Activated T-cell treated with anti-CD3 and anti-CD28 coated beads for 4 hours (primary cell): ENCODE measurements around the gene CNOT8.
"Not testable (repeated sequence)": the region's sequence is repeated elsewhere in the genome, so short reads cannot be mapped to it uniquely, and the experiment has no call there.

Source experiments
- DNase-seq: peaks from one replicate; pipeline ENCODE4 v3.0.0-alpha.2; 2020

The CNOT8 gene

GRCh38 chr5:154866841-154867240 is 8.4 kb downstream of the CNOT8 start:
- no peak for DNase-seq

- DNase-seq, result no peak
Observed at GRCh38 chr5:154868702-154869101, 10.3 kb downstream of the CNOT8 start.

- DNase-seq, result no peak
Observed at GRCh38 chr5:154871734-154872133, 13.3 kb downstream of the CNOT8 start.

GRCh38 chr5:154873791-154874331 is 15.4 kb downstream of the CNOT8 start:
- no peak for DNase-seq

GRCh38 chr5:154878642-154879335 is 20.4 kb downstream of the CNOT8 start:
- DNase-seq, result no peak

- DNase-seq, result no peak
Observed at GRCh38 chr5:154881986-154882385, 23.6 kb downstream of the CNOT8 start.

- DNase-seq, result no peak
Observed at GRCh38 chr5:154884424-154884823, 26.0 kb downstream of the CNOT8 start.

- no peak for DNase-seq
Observed at GRCh38 chr5:154885439-154885838, 27.0 kb downstream of the CNOT8 start.

GRCh38 chr5:154892369-154892771 is 33.9 kb downstream of the CNOT8 start:
- DNase-seq, result no peak

GRCh38 chr5:154893381-154893780 is 35.0 kb downstream of the CNOT8 start:
- no peak for DNase-seq

GRCh38 chr5:154895606-154896561 is 37.5 kb downstream of the CNOT8 start:
- DNase-seq, result no peak

GRCh38 chr5:154896562-154897165 is 38.2 kb downstream of the CNOT8 start:
- DNase-seq, result no peak

GRCh38 chr5:154898210-154898609 is 39.8 kb downstream of the CNOT8 start:
- DNase-seq, result no peak

GRCh38 chr5:154899151-154899816 is 40.9 kb downstream of the CNOT8 start:
- no peak for DNase-seq

- DNase-seq, result no peak
Observed at GRCh38 chr5:154900066-154900465, 41.6 kb downstream of the CNOT8 start.

- DNase-seq, result no peak
Observed at GRCh38 chr5:154901276-154901675, 42.8 kb downstream of the CNOT8 start.

- DNase-seq, result no peak
Observed at GRCh38 chr5:154901913-154902312, 43.5 kb downstream of the CNOT8 start.

- not testable (repeated sequence) for DNase-seq
Observed at GRCh38 chr5:154905601-154906000, 47.2 kb downstream of the CNOT8 start.

- DNase-seq, result no peak
Observed at GRCh38 chr5:154916874-154917273, 58.4 kb downstream of the CNOT8 start.

GRCh38 chr5:154917757-154918156 is 59.3 kb downstream of the CNOT8 start:
- DNase-seq, result no peak

GRCh38 chr5:154923441-154924430 is 65.3 kb downstream of the CNOT8 start:
- no peak for DNase-seq
